NCI-H2107 treated with DMSO at 0.1 percent for 48 hours (cell line): ENCODE measurements around the gene ANXA11.
"Not testable (repeated sequence)": the region's sequence is repeated elsewhere in the genome, so short reads cannot be mapped to it uniquely, and the experiment has no call there.

Source experiments
- DNase-seq: peaks from one replicate; lab custom pipeline; 2025; ENCODE audit not compliant: unreplicated experiment; lab: John Stamatoyannopoulos, UW

The ANXA11 gene

GRCh38 chr10:80205477-80206276, at the start of gene ANXA11:
ANXA11 (minus strand) TSS chr10:80205537; CDS start chr10:80172861, 32,676 bp downstream.
- peak; percentile 54 for DNase-seq

- DNase-seq = not testable (repeated sequence)
Observed at GRCh38 chr10:80254726-80255125, 49.4 kb upstream of the ANXA11 start.

- DNase-seq = not testable (repeated sequence)
Observed at GRCh38 chr10:80253963-80254271, 48.6 kb upstream of the ANXA11 start.

GRCh38 chr10:80253266-80253962, 48.1 kb upstream of the ANXA11 start:
- DNase-seq = no peak

GRCh38 chr10:80252296-80252887, 47.1 kb upstream of the ANXA11 start:
- DNase-seq = peak; percentile 60

- DNase-seq = not testable (repeated sequence)
Observed at GRCh38 chr10:80251703-80252280, 46.5 kb upstream of the ANXA11 start.

GRCh38 chr10:80250399-80250798, 45.1 kb upstream of the ANXA11 start:
- DNase-seq = not testable (repeated sequence)

GRCh38 chr10:80249906-80250305, 44.6 kb upstream of the ANXA11 start:
- DNase-seq = not testable (repeated sequence)

- not testable (repeated sequence) for DNase-seq
Observed at GRCh38 chr10:80247611-80248010, 42.3 kb upstream of the ANXA11 start.

- DNase-seq = not testable (repeated sequence)
Observed at GRCh38 chr10:80244371-80244770, 39.0 kb upstream of the ANXA11 start.

GRCh38 chr10:80242341-80242740, 37.0 kb upstream of the ANXA11 start:
- not testable (repeated sequence) for DNase-seq

GRCh38 chr10:80236457-80236856, 31.1 kb upstream of the ANXA11 start:
- not testable (repeated sequence) for DNase-seq

GRCh38 chr10:80234331-80235235, 29.2 kb upstream of the ANXA11 start:
- DNase-seq = not testable (repeated sequence)

GRCh38 chr10:80233871-80234270, 28.5 kb upstream of the ANXA11 start:
- DNase-seq = not testable (repeated sequence)

GRCh38 chr10:80226723-80227122, 21.4 kb upstream of the ANXA11 start:
- DNase-seq = not testable (repeated sequence)

- DNase-seq = not testable (repeated sequence)
Observed at GRCh38 chr10:80223031-80223419, 17.7 kb upstream of the ANXA11 start.

- DNase-seq = not testable (repeated sequence)
Observed at GRCh38 chr10:80218878-80219277, 13.5 kb upstream of the ANXA11 start.

GRCh38 chr10:80214368-80214982, 9.1 kb upstream of the ANXA11 start:
- not testable (repeated sequence) for DNase-seq

- not testable (repeated sequence) for DNase-seq
Observed at GRCh38 chr10:80212535-80213115, 7.3 kb upstream of the ANXA11 start.

GRCh38 chr10:80211786-80212185, 6.4 kb upstream of the ANXA11 start:
- no peak for DNase-seq
